Parathyroid adenoma (tissue), 2 donors: ENCODE data around the gene ZNF24.

Source experiments
- H2AFZ ChIP-seq: fragments of 300-600 bp; sonication (generic); one replicate; pipeline ENCODE4 v1.7.0; 2017; ENCODE audit warnings: antibody characterized with exemption, mild to moderate bottlenecking
- H3K27ac ChIP-seq: fragments of 300-600 bp; sonication (generic); one replicate; pipeline ENCODE4 v1.7.0; 2017
- H3K27me3 ChIP-seq: fragments of 300-600 bp; sonication (generic); one replicate; pipeline ENCODE4 v1.7.0; 2017; ENCODE audit warnings: low read length; ENCODE audit not compliant: control insufficient read depth, insufficient read depth
- H3K36me3 ChIP-seq: fragments of 300-600 bp; sonication (generic); one replicate; pipeline ENCODE4 v1.7.0; 2017; ENCODE audit warnings: low read length; ENCODE audit not compliant: control insufficient read depth, insufficient read depth
- H3K4me1 ChIP-seq: fragments of 300-600 bp; sonication (generic); one replicate; pipeline ENCODE4 v1.7.0; 2017; ENCODE audit warnings: control low read depth
- H3K4me2 ChIP-seq: fragments of 300-600 bp; sonication (generic); one replicate; pipeline ENCODE4 v1.7.0; 2017; ENCODE audit warnings: low read length
- H3K4me3 ChIP-seq: fragments of 300-600 bp; sonication (generic); one replicate; pipeline ENCODE4 v1.7.0; 2017; ENCODE audit warnings: low read depth, low read length
- H3K79me2 ChIP-seq: fragments of 300-600 bp; sonication (generic); one replicate; pipeline ENCODE4 v1.7.0; 2017; ENCODE audit warnings: control low read depth
- H3K9ac ChIP-seq: fragments of 300-600 bp; sonication (generic); one replicate; pipeline ENCODE4 v1.7.0; 2017; ENCODE audit warnings: mild to moderate bottlenecking
- H3K9me3 ChIP-seq: fragments of 300-600 bp; sonication (generic); one replicate; pipeline ENCODE4 v1.7.0; 2017; ENCODE audit warnings: low read length; ENCODE audit not compliant: control insufficient read depth
- CTCF ChIP-seq: fragments of 300-600 bp; sonication (generic); IDR thresholded peaks from one replicate; pipeline ENCODE4 v1.7.0; 2017; ENCODE audit warnings: antibody characterized with exemption, mild to moderate bottlenecking
- donor health status: primary hyperparathyroidism.

Gene ZNF24

DNA sequence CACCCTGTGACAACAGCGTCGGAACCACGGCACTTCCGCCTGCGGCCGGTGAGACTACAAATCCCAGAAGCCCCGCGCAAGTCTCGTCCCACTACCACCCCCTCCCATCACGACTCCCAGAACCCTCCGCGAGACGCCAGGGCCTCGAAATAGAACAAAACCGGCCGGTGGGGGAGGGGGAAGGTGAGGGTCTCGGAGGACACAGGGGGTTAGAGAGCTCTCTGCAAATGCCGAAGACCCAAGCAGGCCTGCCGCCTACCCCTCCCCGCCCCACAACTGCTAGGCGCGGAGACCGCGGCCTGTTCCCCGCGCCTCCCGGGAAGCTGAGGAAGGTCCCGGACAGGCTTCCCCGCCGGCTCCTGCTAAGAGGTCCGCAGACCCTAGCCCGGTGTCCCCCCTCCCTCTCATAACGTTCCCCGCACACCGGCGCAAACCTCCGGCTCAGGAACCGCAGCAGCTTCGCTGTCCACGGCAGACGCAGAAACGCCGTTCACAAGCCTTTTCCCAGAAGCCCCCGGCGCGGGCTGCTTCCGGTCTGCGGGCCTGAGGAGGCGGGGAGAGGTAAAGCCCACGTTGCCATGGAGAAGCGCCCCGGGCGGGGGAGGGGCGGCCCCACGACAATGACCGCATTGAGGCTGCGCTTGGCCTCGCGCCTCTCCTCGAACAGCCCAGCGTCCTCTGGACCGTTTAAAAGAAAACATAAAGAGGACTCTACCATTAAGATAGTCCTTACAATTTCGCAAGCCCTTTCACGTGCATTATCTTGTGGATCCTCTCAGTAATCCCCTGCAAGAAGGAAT, at the start of gene ZNF24:
TSS of gene ZNF24 (minus strand) at position 485 of the 800 bp plus-strand sequence. CDS start 3,770 bp downstream, outside the sequence.
- Histone ChIP-seq H3K9me3 (no peaks in the 10 kb centered on the region), H3K4me1 (peaks cover 15% of the 10 kb centered on the region), H3K27ac (peak within 1 kb of the TSS; percentile 99), H3K4me2 (peak within 1 kb of the TSS; percentile 86), H3K9ac (peak within 1 kb of the TSS; percentile 98), H2AFZ (peak within 1 kb of the TSS; percentile 94), H3K79me2 (peaks cover 25% of the 10 kb centered on the region), H3K27me3 (no peaks in the 10 kb centered on the region), H3K4me3 (peak within 1 kb of the TSS; percentile 99), H3K36me3 (no peaks in the 10 kb centered on the region)
- TF ChIP-seq CTCF = peak; percentile 12

DNA sequence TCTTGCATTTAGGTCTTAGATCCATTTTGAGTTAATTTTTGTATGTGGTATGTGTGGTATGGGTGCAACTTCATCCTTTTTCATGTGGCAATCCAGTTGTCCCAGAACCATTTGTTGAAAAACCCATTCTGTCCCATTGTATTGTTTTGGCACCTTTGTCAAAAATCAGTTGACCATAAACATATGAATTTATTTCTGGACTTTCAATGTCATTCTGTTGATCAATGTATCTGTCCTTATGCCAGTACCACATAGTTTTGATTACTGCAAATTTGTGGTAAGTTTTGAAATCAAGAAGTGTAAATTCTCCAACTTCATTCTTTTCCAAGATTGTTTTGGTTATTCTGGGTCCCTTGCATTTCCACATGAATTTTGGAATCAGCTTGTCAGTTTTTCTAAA, 49.5 kb upstream of the ZNF24 start:
- no peak for TF ChIP-seq CTCF

DNA sequence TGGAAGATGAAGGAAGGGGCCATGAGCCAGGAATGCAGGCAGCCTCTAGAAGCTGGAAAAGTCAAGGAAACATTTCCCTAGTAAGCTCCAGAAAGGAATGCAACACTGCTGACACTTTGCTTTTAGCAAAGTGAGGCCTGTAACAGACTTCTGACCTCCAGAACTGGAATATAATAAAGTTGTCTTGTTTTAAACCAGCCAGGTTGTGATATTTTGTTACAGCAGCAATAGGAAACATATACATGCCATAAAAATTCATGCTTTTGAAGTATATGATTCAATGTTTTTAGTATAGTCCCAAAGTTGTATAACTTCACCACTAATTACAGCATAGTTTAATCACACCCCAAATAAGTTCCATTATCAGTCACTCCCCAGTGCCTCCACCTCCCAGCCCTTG, 48.2 kb upstream of the ZNF24 start:
- Histone ChIP-seq H3K9ac (no peak overlapping the region), H3K4me3 (no peak overlapping the region), H3K36me3 (no peaks in the 10 kb centered on the region), H3K4me2 (no peak overlapping the region), H3K9me3 (no peaks in the 10 kb centered on the region), H3K4me1 (no peaks in the 10 kb centered on the region), H3K79me2 (no peaks in the 10 kb centered on the region), H3K27me3 (no peaks in the 10 kb centered on the region), H2AFZ (no peak overlapping the region), H3K27ac (no peak overlapping the region)
- no peak for TF ChIP-seq CTCF

More for the DNA sequence above, 49.5 kb upstream of the ZNF24 start:
- H2AFZ ChIP-seq = no peak overlapping the region
- H3K9me3 ChIP-seq = no peaks in the 10 kb centered on the region
- H3K4me1 ChIP-seq = no peaks in the 10 kb centered on the region
- H3K9ac ChIP-seq = no peak overlapping the region
- no peak overlapping the region for H3K4me2 ChIP-seq
- H3K79me2 ChIP-seq = no peaks in the 10 kb centered on the region
- H3K27ac ChIP-seq = no peak overlapping the region
- no peak overlapping the region for H3K4me3 ChIP-seq
- H3K27me3 ChIP-seq = no peaks in the 10 kb centered on the region
- no peaks in the 10 kb centered on the region for H3K36me3 ChIP-seq

GRCh38 chr18:35390951-35391700, 46.9 kb upstream of the ZNF24 start:
- no peaks in the 10 kb centered on the region for H3K27me3 ChIP-seq
- no peak for TF ChIP-seq CTCF
- no peaks in the 10 kb centered on the region for H3K4me1 ChIP-seq
- H3K4me2 ChIP-seq = no peak overlapping the region
- H3K36me3 ChIP-seq = no peaks in the 10 kb centered on the region
- no peak overlapping the region for H2AFZ ChIP-seq
- H3K27ac ChIP-seq = no peak overlapping the region
- no peak overlapping the region for H3K4me3 ChIP-seq
- H3K79me2 ChIP-seq = no peaks in the 10 kb centered on the region
- no peaks in the 10 kb centered on the region for H3K9me3 ChIP-seq
- H3K9ac ChIP-seq = no peak overlapping the region
